Panc1 (cell line): ENCODE measurements around the gene PPP4C. TPM values are rescaled to one million over a fixed set of nuclear protein-coding genes. Genes with fewer than 3 reads are reported as not detected.

ENCODE experiments used
- ATAC-seq: fragments of 200-7000 bp; cut with Tn5 transposase; 2 replicates; pipeline ENCODE4 v1.9.1; 2020; ENCODE audit warnings: mild to moderate bottlenecking, moderate library complexity
- BruUV-seq: library from RNA; stranded (reverse); fragments of 400-500 nt; replicated peaks from 2 replicates; lab custom pipeline; 2021; lab: Mats Ljungman, UMichigan
- CTCF ChIA-PET: fragments of 300-600 bp; sonication (Branson Sonifier 250); formaldehyde crosslinking; loops from one replicate; lab custom pipeline; 2022; ENCODE audit warnings: antibody characterized with exemption; lab: Charles Lee
- POLR2A ChIA-PET: fragments of 300-600 bp; sonication (Branson Sonifier 250); formaldehyde crosslinking; loops from one replicate; lab custom pipeline; 2022; ENCODE audit warnings: antibody characterized with exemption; lab: Charles Lee
- DNase-seq: peaks from one replicate; pipeline ENCODE4 v3.0.0-alpha.2; 2010; ENCODE audit warnings: low read depth, low spot score
- H3K27ac ChIP-seq: 2 replicates; pipeline ENCODE4 v1.5.1; 2011; ENCODE audit warnings: mild to moderate bottlenecking, low read length, inconsistent platforms
- H3K27me3 ChIP-seq: fragments of 200-500 bp; sonication (Bioruptor generic); 2 replicates; pipeline ENCODE4 v1.6.0; 2014; ENCODE audit warnings: low read length, inconsistent platforms; ENCODE audit not compliant: control insufficient read depth, insufficient read depth
- H3K36me3 ChIP-seq: fragments of 200-500 bp; sonication (Bioruptor generic); 2 replicates; pipeline ENCODE4 v1.5.1; 2014; ENCODE audit warnings: inconsistent platforms, mild to moderate bottlenecking, low read length, moderate library complexity; ENCODE audit not compliant: control insufficient read depth, insufficient read depth
- H3K4me1 ChIP-seq: 2 replicates; pipeline ENCODE4 v1.5.1; 2011; ENCODE audit warnings: inconsistent platforms, mild to moderate bottlenecking, low read length, moderate library complexity; ENCODE audit not compliant: control insufficient read depth, insufficient read depth
- H3K4me3 ChIP-seq, 2 experiments: 2 replicates each; pipeline ENCODE4 v1.5.1; 2011 to 2012; ENCODE audit warnings: low read depth in 2 of 2, low read length in 2 of 2, mild to moderate bottlenecking in 2 of 2, inconsistent platforms in 1 of 2, moderate library complexity in 1 of 2
- H3K9me3 ChIP-seq: fragments of 200-500 bp; sonication (Bioruptor generic); 2 replicates; pipeline ENCODE4 v1.5.1; 2014; ENCODE audit warnings: low read depth, mild to moderate bottlenecking, inconsistent platforms, low read length, moderate library complexity; ENCODE audit not compliant: control insufficient read depth, insufficient read depth
- POLR2AphosphoS5 ChIP-seq: IDR thresholded peaks from 2 replicates; pipeline ENCODE4 v1.6.1; 2012; ENCODE audit warnings: mild to moderate bottlenecking, low read depth, low read length, moderate library complexity
- SIN3A ChIP-seq: IDR thresholded peaks from 2 replicates; pipeline ENCODE4 v1.6.1; 2012; ENCODE audit warnings: low read depth, mild to moderate bottlenecking, low read length, moderate library complexity, borderline replicate concordance; ENCODE audit not compliant: insufficient read depth
- TCF7L2 ChIP-seq: IDR thresholded peaks from 2 replicates; pipeline ENCODE4 v1.6.1; 2011; ENCODE audit warnings: mild to moderate bottlenecking, low read depth, low read length, inconsistent platforms
- in situ Hi-C: cut with HindIII; loops from 2 replicates; pipeline ENCODE4 v1.10.0; 2016; ENCODE audit warnings: low sequenced_read_pairs, low pct_unique_long_range_greater_than_20kb
- intact Hi-C: fragments of 100-400 bp; cut with micrococcal nuclease; formaldehyde crosslinking; loops from one replicate; pipeline ENCODE4 v1.10.0; 2022; ENCODE audit not compliant: unreplicated experiment
- total RNA-seq: library from RNA; stranded (reverse); gene quantifications from one replicate; pipeline ENCODE4 v1.2.1, GENCODE V29; 2021; ENCODE audit not compliant: unreplicated experiment

Gene PPP4C
- total RNA-seq, 1 experiment from 2014 or later = 186 TPM

DNA sequence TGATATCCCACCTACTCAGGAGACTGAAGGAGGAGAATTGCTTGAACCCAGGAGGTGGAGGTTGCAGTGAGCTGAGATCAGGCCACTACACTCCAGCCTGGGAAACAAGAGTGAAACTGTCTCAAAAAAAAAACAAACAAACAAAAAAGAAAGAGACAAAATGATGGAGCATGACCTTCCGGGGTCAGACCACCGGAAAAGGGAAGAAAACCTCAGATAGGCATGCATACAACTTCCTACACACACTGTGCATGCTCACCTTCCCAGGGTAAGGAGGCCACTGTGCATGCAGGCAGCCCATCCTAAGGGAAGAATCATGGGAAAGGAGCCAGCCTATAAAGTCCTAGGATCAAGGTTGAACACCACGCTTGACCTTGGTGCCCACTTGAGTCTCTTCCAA lies 56.8 kb downstream of the PPP4C start:
- no peaks in the 10 kb centered on the region for H3K27me3 ChIP-seq
- no peak overlapping the region for H3K27ac ChIP-seq
- H3K4me3 ChIP-seq = no peak overlapping the region
- ATAC-seq = no peak
- H3K4me1 ChIP-seq = no peaks in the 10 kb centered on the region
- in situ Hi-C loops (no loop called here), intact Hi-C loops (no loop called here)
- H3K36me3 ChIP-seq = no peaks in the 10 kb centered on the region
- no peak for DNase-seq
- no peak for TF ChIP-seq TCF7L2
- TF ChIP-seq SIN3A = no peak
- TF ChIP-seq POLR2AphosphoS5 = no peak
- POLR2A ChIA-PET = no interaction called here
- no TSS peak for BruUV-seq
- CTCF ChIA-PET = interaction anchor here (0.7 kb wide), 1 partner anchor 20 kb away, joined by 3 read pairs; no protein-coding TSS in a partner anchor
- H3K9me3 ChIP-seq = no peaks in the 10 kb centered on the region

Other genes starting within 250 kb of the PPP4C start
- 71.6 TPM for gene CDIPT, start 212.8 kb upstream of the PPP4C start, total RNA-seq
- 70.7 TPM for gene SEZ6L2, start 176.4 kb upstream of the PPP4C start, total RNA-seq
- gene ASPHD1, start 175.5 kb upstream of the PPP4C start, total RNA-seq = 87.0 TPM
- 45.7 TPM for gene KCTD13, start 149.8 kb upstream of the PPP4C start, total RNA-seq
- gene TMEM219, start 113.9 kb upstream of the PPP4C start, total RNA-seq = 161 TPM
- 99.4 TPM for gene TAOK2, start 102.1 kb upstream of the PPP4C start, total RNA-seq
- gene HIRIP3, start 80.4 kb upstream of the PPP4C start, total RNA-seq = 25.3 TPM
- gene INO80E, start 79.8 kb upstream of the PPP4C start, total RNA-seq = 104 TPM
- 3.2 TPM for gene DOC2A, start 65.0 kb upstream of the PPP4C start, total RNA-seq
- not detected for gene C16orf92, start 52.8 kb upstream of the PPP4C start, total RNA-seq
- 3.5 TPM for gene TLCD3B, start 44.7 kb upstream of the PPP4C start, total RNA-seq
- gene ALDOA, start 10.2 kb upstream of the PPP4C start, total RNA-seq = 2,516 TPM
- 0.46 TPM for gene TBX6, start 15.9 kb downstream of the PPP4C start, total RNA-seq
- gene YPEL3, start 20.2 kb downstream of the PPP4C start, total RNA-seq = 0.69 TPM
- 2.5 TPM for gene GDPD3, start 37.5 kb downstream of the PPP4C start, total RNA-seq
- 47.1 TPM for gene MAPK3, start 47.2 kb downstream of the PPP4C start, total RNA-seq
- gene CORO1A, start 107.6 kb downstream of the PPP4C start, total RNA-seq = 3.7 TPM
- gene BOLA2B, start 117.7 kb downstream of the PPP4C start, total RNA-seq = 178 TPM
- 18.5 TPM for gene SLX1A, start 117.9 kb downstream of the PPP4C start, total RNA-seq
- gene SULT1A3, start 123.3 kb downstream of the PPP4C start, total RNA-seq = 16.8 TPM
- 19.8 TPM for gene NPIPB13, start 172.5 kb downstream of the PPP4C start, total RNA-seq